Fibroblast of villous mesenchyme (primary cell): ENCODE data around the gene STK32B. TPM values are rescaled to one million over a fixed set of nuclear protein-coding genes. Genes with fewer than 3 reads are reported as not detected.
A peak's percentile ranks its signal among the peaks of the same experiment; 100 is the strongest.

ENCODE experiments used
- DNase-seq: peaks from one replicate; pipeline ENCODE4 v3.0.0-alpha.2; 2010; ENCODE audit warnings: low read depth
- H3K4me3 ChIP-seq: 2 replicates; pipeline ENCODE4 v1.5.1; 2011; ENCODE audit warnings: low read depth, mild to moderate bottlenecking, low read length
- total RNA-seq: library from RNA; depleted of rRNA; stranded (reverse); fragments of >200 nt; gene quantifications from 2 replicates; pipeline ENCODE4 v1.2.3, GENCODE V29; 2012
- TF ChIP-seq, protein P1 (sequence below): IDR thresholded peaks from 2 replicates; pipeline ENCODE4 v1.5.1; 2012; ENCODE audit warnings: low read depth, mild to moderate bottlenecking, low read length; ENCODE audit not compliant: insufficient read depth

Gene STK32B
- total RNA-seq, 1 donor = 2.6 TPM

DNA sequence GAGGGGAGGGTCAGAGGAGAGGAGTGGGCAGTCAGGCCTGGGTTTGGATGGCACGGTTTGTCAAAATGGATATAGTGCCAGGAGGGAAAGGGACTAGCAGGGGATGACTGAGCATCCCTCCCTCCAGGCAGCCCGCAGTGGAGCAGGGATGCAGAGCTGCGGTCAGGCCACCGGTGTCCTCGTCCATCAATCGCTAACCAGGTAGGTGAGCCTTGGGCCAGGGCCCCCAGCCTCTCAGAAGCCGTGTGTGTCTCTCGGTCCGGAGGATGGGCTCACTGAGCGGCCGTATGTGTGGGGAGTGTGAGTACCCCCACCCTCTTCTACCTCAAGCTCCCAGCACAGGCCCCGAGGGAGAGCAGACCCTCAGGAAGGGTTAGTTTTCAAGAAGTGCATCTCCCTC lies 31.5 kb upstream of the STK32B start:
- TF ChIP-seq, protein P1, sequence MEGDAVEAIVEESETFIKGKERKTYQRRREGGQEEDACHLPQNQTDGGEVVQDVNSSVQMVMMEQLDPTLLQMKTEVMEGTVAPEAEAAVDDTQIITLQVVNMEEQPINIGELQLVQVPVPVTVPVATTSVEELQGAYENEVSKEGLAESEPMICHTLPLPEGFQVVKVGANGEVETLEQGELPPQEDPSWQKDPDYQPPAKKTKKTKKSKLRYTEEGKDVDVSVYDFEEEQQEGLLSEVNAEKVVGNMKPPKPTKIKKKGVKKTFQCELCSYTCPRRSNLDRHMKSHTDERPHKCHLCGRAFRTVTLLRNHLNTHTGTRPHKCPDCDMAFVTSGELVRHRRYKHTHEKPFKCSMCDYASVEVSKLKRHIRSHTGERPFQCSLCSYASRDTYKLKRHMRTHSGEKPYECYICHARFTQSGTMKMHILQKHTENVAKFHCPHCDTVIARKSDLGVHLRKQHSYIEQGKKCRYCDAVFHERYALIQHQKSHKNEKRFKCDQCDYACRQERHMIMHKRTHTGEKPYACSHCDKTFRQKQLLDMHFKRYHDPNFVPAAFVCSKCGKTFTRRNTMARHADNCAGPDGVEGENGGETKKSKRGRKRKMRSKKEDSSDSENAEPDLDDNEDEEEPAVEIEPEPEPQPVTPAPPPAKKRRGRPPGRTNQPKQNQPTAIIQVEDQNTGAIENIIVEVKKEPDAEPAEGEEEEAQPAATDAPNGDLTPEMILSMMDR = no peak
- DNase-seq = no peak
- H3K4me3 ChIP-seq = no peak overlapping the region

DNA sequence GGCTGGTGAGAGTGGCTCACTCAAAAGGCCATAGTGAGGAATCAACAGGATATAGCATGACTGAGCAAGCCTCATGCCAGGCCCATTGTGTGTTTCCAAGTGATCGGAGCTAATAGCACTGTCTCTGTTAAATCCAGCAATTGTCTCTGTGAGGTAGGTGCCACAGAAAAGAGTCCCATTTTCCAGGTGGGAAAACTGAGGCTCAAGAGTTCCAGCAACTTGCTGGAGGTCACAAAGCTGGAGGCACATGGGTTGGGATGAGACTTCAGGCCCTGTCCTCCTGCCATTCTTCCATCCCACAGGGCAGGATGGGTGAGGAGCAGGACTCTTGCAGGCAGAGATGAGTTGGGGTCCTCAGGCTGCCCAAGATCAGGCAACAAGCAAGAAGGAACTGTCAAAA lies 30.9 kb upstream of the STK32B start:
- DNase-seq = no peak
- no peak overlapping the region for H3K4me3 ChIP-seq
- TF ChIP-seq, protein P1 = no peak

DNA sequence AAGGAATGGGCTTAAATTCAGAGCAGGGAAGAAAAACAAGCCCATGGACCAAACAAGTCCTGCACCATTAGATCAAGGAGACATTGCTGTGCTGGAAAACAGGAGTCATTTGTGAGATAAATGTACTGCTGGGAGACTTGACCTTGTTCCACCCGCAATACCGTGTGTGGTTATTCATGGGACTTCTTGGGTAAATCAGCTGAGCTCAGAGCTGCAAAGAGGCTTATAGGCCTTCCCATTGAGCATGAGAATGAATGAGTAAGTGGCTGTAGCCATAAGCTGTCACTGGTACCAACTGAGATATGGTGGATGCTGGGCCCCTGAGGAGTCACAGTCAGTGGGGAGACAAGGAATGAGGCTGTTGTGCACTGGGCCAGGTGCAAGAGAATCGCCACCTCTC lies 29.7 kb upstream of the STK32B start:
- no peak overlapping the region for H3K4me3 ChIP-seq
- DNase-seq = no peak
- TF ChIP-seq, protein P1 = no peak

DNA sequence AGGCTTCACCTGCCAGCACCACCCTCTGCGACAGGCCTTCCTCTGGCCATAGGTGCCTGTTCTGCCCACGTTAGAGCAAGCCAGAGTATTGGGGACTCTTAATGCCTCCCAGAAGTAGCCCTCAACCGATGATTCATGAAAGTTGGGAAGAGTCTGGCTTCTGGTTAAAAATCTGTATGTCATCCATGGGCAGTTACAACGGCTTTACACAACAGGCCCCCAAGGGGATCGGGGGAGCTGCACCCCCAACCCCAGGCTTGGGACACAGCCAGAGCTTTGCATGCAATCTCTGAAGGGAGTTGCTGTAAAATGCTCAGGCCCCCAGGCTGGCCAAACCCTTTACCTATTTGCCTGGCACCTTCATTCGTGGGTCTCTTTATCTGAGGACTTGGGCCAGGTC lies 26.6 kb upstream of the STK32B start:
- DNase-seq = no peak

DNA sequence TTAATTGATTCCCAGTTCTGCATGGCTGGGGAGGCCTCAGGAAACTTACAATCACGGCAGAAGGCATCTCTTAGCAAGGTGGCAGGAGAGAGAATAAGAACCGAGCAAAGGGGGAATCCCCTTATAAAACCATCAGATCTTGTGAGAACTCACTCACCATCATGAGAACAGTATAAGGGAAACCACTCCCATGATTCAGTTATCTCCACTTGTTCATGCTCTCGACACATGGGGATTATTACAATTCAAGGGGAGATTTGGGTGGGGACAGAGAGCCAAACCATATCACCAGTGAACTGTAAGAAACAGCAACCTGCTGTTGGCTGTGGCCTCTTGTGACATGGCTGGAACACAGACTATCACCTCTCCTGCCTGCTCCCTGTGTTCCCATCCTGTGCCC lies 24.9 kb upstream of the STK32B start:
- TF ChIP-seq, protein P1 = no peak
- H3K4me3 ChIP-seq = no peak overlapping the region
- DNase-seq = no peak

More for the DNA sequence above, 26.6 kb upstream of the STK32B start:
- TF ChIP-seq, protein P1 = no peak
- H3K4me3 ChIP-seq = no peak overlapping the region

DNA sequence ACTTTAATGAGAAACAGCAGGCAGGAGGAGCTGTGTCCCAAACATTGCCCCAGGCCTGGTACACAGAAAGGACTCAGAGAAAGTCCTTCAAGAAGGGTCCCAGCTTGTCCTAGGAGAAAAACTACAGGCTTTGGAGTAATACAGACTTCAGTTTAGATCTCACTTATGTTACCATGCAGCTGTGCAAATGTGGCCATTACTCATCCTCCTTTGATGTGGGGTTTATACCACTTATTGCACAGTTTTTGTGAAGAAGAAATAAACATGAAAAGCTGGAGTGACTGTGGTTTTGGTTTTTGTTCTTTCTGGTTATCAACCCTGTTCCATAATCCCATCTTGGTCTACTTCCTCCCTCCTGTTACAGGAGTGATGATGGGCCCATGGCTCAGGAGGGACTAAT lies 23.9 kb upstream of the STK32B start:
- DNase-seq = peak; percentile 36
- TF ChIP-seq, protein P1 = no peak
- no peak overlapping the region for H3K4me3 ChIP-seq

DNA sequence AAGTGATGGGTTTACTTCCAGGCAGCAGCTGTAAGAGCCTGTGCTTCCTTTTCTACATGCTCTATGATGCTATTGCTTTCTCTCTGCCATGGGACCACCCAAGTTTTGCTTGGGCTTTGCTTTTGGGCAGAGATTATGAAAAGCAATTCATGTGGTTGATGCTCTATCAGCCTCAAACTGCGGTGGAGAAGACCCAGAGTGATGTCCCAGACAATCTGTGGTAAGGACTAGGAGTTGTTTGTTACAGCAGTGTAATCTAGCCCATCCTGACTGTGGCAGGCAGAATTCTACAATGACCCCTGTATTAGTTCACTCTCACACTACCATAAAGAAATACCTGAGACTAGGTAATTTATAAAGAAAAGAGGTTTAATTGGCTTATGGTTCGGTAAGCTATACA lies 22.8 kb upstream of the STK32B start:
- TF ChIP-seq, protein P1 = no peak
- H3K4me3 ChIP-seq = no peak overlapping the region
- DNase-seq = no peak
